ENCODE measurements around the gene MACROH2A2.
"Not testable (repeated sequence)": the region's sequence is repeated elsewhere in the genome, so short reads cannot be mapped to it uniquely, and the experiment has no call there.

The MACROH2A2 gene

DNA sequence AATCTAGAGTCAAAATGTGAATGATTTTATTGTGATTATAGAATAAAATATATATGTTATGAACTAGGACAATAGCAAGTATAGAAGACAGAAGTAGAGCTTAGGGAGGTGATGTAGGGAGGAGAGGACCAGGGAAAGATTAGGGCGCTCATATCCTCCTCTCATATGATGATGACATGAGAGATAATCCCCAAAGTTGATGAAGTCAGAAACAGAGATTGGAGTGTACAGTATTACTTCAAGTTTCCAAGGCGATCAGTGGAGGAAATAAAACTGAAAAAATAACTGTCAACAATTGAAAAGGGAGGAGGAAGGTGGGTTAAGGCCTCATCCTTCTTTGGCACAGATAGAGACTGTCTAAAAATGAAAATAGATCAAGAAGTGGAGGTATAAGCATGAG is 14.9 kb downstream of the MACROH2A2 start:
- Histone ChIP-seq H3K27me3 (ENCODE audit: control insufficient read depth, insufficient read depth, low read length) (no peaks in the 10 kb centered on the region), H3K4me1 (ENCODE audit: control insufficient read depth, insufficient read depth, low read length) (no peaks in the 10 kb centered on the region), H3K27ac (ENCODE audit: low read depth, low read length) (no peak overlapping the region), H3K9ac (ENCODE audit: low read depth, low read length) (no peak overlapping the region), H3K36me3 (ENCODE audit: control insufficient read depth, insufficient read depth, low read length) (no peaks in the 10 kb centered on the region), H3K4me3 (ENCODE audit: low read depth, low read length) (no peak overlapping the region), H3K9me3 (ENCODE audit: control insufficient read depth, insufficient read depth, low read length) (no peaks in the 10 kb centered on the region)

DNA sequence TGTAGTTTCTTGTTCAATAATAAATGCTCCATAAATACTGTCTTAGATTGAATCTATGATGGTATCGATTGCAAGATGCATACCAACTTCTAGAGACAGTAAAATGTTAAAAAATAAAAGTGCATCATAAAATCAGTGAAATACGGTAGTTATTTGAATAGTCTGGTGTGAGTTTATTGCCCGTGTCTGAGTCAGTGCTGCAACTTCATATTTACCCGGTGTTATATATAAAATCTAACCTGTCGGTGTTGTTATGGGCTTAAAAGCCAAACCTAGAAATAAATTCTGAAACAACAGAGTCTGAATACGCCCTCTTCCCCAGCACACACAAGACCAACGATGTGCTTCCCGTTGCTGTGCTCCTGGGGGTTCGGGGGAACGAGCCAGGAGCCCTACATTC is 16.3 kb downstream of the MACROH2A2 start:
- no peak overlapping the region for H3K9ac ChIP-seq (ENCODE audit: low read depth, low read length)
- H3K36me3 ChIP-seq (ENCODE audit: control insufficient read depth, insufficient read depth, low read length), result no peaks in the 10 kb centered on the region
- no peaks in the 10 kb centered on the region for H3K9me3 ChIP-seq (ENCODE audit: control insufficient read depth, insufficient read depth, low read length)
- no peak overlapping the region for H3K27ac ChIP-seq (ENCODE audit: low read depth, low read length)
- H3K4me3 ChIP-seq (ENCODE audit: low read depth, low read length), result no peak overlapping the region
- no peaks in the 10 kb centered on the region for H3K4me1 ChIP-seq (ENCODE audit: control insufficient read depth, insufficient read depth, low read length)
- H3K27me3 ChIP-seq (ENCODE audit: control insufficient read depth, insufficient read depth, low read length), result no peaks in the 10 kb centered on the region

DNA sequence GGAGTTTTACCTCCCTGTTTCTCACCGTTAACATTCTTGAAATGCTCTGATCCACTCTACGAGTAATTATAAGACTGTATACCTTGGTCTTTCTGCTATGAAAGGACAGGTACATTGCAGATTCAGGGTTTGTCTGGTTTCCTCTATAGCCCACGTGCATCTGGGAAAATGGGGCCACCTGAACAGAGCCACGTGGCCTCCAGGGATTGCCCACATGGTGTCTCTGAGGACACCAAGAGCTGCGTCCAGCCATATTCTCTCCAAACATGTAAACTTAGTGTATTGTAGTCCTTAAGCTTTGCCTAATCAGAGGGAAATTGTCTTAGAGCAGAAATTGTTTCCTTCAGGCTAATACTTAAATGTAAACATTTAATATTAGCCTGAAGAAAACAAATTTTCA is 16.7 kb downstream of the MACROH2A2 start:
- H3K4me1 ChIP-seq (ENCODE audit: control insufficient read depth, insufficient read depth, low read length), result no peaks in the 10 kb centered on the region
- H3K9me3 ChIP-seq (ENCODE audit: control insufficient read depth, insufficient read depth, low read length), result no peaks in the 10 kb centered on the region
- H3K9ac ChIP-seq (ENCODE audit: low read depth, low read length), result no peak overlapping the region
- H3K27ac ChIP-seq (ENCODE audit: low read depth, low read length), result no peak overlapping the region
- H3K27me3 ChIP-seq (ENCODE audit: control insufficient read depth, insufficient read depth, low read length), result no peaks in the 10 kb centered on the region
- no peaks in the 10 kb centered on the region for H3K36me3 ChIP-seq (ENCODE audit: control insufficient read depth, insufficient read depth, low read length)
- H3K4me3 ChIP-seq (ENCODE audit: low read depth, low read length), result no peak overlapping the region

DNA sequence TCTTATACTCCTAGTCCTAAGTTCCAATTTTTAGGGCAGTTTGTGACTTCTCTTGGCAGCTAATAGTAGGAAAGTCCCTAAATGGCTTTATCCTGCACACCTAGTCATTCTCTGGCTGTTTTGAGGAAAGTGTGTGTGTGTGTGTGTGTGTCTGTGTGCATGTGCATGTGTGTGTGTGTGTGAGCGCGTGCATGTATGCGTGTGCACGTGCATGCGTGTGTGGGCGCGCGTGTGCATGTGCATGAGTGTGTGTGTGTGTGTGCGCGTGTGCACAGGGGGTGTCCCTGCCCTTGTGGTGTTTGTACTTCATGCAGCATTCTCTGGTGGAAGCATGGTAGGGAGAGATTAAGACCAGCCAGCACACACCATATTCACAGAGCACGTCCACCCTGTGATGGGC is 18.2 kb downstream of the MACROH2A2 start:
- Histone ChIP-seq H3K27ac (ENCODE audit: low read depth, low read length) (no peak overlapping the region), H3K9ac (ENCODE audit: low read depth, low read length) (no peak overlapping the region), H3K9me3 (ENCODE audit: control insufficient read depth, insufficient read depth, low read length) (no peaks in the 10 kb centered on the region), H3K4me3 (ENCODE audit: low read depth, low read length) (no peak overlapping the region), H3K4me1 (ENCODE audit: control insufficient read depth, insufficient read depth, low read length) (no peaks in the 10 kb centered on the region), H3K36me3 (ENCODE audit: control insufficient read depth, insufficient read depth, low read length) (no peaks in the 10 kb centered on the region), H3K27me3 (ENCODE audit: control insufficient read depth, insufficient read depth, low read length) (no peaks in the 10 kb centered on the region)

DNA sequence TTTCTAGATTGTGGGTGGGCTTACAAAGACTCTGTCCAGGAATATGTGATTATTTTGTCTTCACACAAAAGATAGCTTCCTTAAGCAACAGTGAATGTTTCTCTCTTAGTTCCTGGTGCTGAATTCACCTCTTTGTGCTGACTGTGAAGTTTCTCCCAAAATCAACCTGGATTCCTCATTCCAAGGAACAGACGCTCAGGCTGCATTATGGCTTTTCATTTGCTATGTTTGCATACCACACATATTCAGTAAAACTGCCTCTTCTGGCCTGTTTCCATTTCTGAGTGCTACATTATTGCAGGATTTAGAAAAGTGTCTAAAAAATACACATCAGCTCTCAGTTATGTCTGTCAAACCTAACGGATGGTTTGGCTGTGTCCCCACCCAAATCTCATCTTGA is 21.5 kb downstream of the MACROH2A2 start:
- Histone ChIP-seq H3K36me3 (ENCODE audit: control insufficient read depth, insufficient read depth, low read length) (no peaks in the 10 kb centered on the region), H3K27ac (ENCODE audit: low read depth, low read length) (no peak overlapping the region), H3K27me3 (ENCODE audit: control insufficient read depth, insufficient read depth, low read length) (no peaks in the 10 kb centered on the region), H3K4me1 (ENCODE audit: control insufficient read depth, insufficient read depth, low read length) (peaks cover 5% of the 10 kb centered on the region), H3K9ac (ENCODE audit: low read depth, low read length) (no peak overlapping the region), H3K4me3 (ENCODE audit: low read depth, low read length) (no peak overlapping the region), H3K9me3 (ENCODE audit: control insufficient read depth, insufficient read depth, low read length) (no peaks in the 10 kb centered on the region)

DNA sequence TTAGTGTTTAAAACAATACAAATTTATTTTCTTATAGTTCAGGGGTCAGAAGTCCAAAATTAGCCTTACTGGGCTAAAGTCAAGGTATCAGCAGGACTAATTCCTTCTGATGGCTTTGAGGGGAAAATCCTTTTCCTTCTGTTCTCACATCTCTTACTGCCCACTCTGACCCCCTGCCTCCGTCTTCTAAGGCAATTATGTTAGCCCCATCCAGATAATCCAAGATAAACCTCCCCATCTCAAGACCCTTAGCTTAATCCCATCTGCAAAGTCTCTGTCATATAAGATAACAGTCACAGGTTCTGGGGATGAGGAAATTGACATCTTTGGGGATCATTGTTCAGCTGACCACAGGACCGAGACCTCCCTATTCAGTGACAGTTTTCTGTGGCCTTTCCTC is 22.3 kb downstream of the MACROH2A2 start:
- Histone ChIP-seq H3K36me3 (ENCODE audit: control insufficient read depth, insufficient read depth, low read length) (no peaks in the 10 kb centered on the region), H3K4me3 (ENCODE audit: low read depth, low read length) (no peak overlapping the region), H3K27me3 (ENCODE audit: control insufficient read depth, insufficient read depth, low read length) (no peaks in the 10 kb centered on the region), H3K4me1 (ENCODE audit: control insufficient read depth, insufficient read depth, low read length) (peaks cover 5% of the 10 kb centered on the region), H3K9ac (ENCODE audit: low read depth, low read length) (no peak overlapping the region), H3K27ac (ENCODE audit: low read depth, low read length) (no peak overlapping the region), H3K9me3 (ENCODE audit: control insufficient read depth, insufficient read depth, low read length) (no peaks in the 10 kb centered on the region)

DNA sequence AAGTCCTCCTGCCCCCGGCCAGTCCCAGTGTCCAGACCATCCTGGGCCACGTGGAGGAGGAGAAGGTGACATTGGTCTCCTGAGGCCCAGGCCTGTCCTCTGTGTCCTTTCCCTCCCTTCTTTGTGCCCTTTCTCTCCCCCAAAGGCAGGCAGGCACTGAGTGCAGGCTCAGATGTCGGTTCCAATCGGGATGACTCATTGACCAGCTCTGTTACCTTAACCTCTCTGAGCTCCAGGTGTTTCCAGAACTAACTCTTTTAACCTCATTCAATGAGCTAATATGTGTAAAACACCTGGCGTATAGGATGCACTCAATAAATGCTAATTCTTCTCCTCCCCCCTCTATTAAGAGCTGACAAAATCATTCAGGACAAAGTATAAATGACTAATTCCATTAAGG is 25.7 kb downstream of the MACROH2A2 start:
- no peaks in the 10 kb centered on the region for H3K36me3 ChIP-seq (ENCODE audit: control insufficient read depth, insufficient read depth, low read length)
- H3K4me3 ChIP-seq (ENCODE audit: low read depth, low read length), result no peak overlapping the region
- no peak overlapping the region for H3K9ac ChIP-seq (ENCODE audit: low read depth, low read length)
- no peak overlapping the region for H3K27ac ChIP-seq (ENCODE audit: low read depth, low read length)
- H3K9me3 ChIP-seq (ENCODE audit: control insufficient read depth, insufficient read depth, low read length), result no peaks in the 10 kb centered on the region
- H3K27me3 ChIP-seq (ENCODE audit: control insufficient read depth, insufficient read depth, low read length), result no peaks in the 10 kb centered on the region
- peaks cover 5% of the 10 kb centered on the region for H3K4me1 ChIP-seq (ENCODE audit: control insufficient read depth, insufficient read depth, low read length)

DNA sequence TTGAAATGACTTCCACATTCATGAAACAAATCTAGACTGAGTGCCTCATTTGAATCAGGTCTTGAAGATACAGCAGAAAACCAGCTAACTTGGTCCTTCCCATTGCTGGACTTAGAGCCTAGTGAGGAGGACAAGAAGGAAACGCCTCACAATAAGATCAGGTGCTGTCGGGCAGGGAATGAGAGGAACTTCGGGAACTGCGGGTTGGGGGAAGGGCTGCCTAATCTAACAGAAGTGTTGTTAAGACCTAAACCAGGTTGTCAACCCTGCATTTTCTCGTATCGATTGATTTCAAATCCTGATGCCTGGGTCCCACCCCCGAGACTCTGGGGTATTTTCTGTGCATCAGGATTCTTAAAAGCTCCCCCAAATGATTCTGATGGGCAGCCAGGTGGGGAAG is 26.3 kb downstream of the MACROH2A2 start:
- no peak overlapping the region for H3K9ac ChIP-seq (ENCODE audit: low read depth, low read length)
- no peaks in the 10 kb centered on the region for H3K36me3 ChIP-seq (ENCODE audit: control insufficient read depth, insufficient read depth, low read length)
- H3K27ac ChIP-seq (ENCODE audit: low read depth, low read length), result no peak overlapping the region
- H3K4me1 ChIP-seq (ENCODE audit: control insufficient read depth, insufficient read depth, low read length), result peaks cover 5% of the 10 kb centered on the region
- no peaks in the 10 kb centered on the region for H3K27me3 ChIP-seq (ENCODE audit: control insufficient read depth, insufficient read depth, low read length)
- no peak overlapping the region for H3K4me3 ChIP-seq (ENCODE audit: low read depth, low read length)
- no peaks in the 10 kb centered on the region for H3K9me3 ChIP-seq (ENCODE audit: control insufficient read depth, insufficient read depth, low read length)

DNA sequence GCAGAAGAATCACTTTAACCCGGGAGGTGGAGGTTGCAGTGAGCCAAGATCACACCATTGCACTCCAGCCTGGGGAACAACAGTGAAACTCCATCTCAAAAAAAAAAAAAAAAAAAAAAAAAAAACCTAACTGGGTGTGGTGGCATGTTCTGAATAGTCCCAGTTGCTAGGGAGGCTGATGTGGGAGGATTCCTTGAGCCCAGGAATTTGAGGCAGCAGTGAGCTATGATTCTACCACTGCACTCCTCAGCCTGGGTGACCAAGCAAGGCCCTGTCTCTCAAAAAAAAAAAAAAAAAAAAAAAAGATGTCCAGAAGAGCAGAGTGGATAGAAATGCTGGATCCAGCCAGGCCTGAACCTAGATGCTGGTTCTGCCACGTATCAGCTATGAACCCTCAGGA is 28.1 kb downstream of the MACROH2A2 start:
- not testable (repeated sequence) for H3K4me3 ChIP-seq (ENCODE audit: low read depth, low read length); H3K9me3 ChIP-seq (ENCODE audit: control insufficient read depth, insufficient read depth, low read length); H3K27me3 ChIP-seq (ENCODE audit: control insufficient read depth, insufficient read depth, low read length); H3K4me1 ChIP-seq (ENCODE audit: control insufficient read depth, insufficient read depth, low read length); H3K36me3 ChIP-seq (ENCODE audit: control insufficient read depth, insufficient read depth, low read length); H3K27ac ChIP-seq (ENCODE audit: low read depth, low read length); H3K9ac ChIP-seq (ENCODE audit: low read depth, low read length)

DNA sequence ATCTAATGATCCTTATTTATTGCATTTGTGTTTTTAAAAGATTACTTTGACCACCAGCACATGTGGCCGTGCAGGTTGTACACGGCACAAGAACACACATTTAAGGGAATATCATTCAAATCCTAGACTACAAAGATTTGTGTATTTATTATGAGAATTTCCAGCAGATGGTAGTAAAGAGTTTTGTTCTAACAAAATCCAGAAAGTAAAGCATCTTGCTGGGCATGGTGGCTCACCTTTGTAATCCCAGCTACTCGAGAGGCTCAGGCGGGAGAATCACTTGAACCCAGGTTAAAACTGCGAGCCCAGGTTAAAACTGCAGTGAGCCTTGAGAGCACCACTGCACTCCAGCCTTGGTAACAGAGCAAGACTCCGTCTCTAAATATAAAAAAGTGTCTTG is 31.5 kb downstream of the MACROH2A2 start:
- Histone ChIP-seq H3K9ac (ENCODE audit: low read depth, low read length) (no peak overlapping the region), H3K4me3 (ENCODE audit: low read depth, low read length) (no peak overlapping the region), H3K36me3 (ENCODE audit: control insufficient read depth, insufficient read depth, low read length) (no peaks in the 10 kb centered on the region), H3K9me3 (ENCODE audit: control insufficient read depth, insufficient read depth, low read length) (no peaks in the 10 kb centered on the region), H3K27me3 (ENCODE audit: control insufficient read depth, insufficient read depth, low read length) (no peaks in the 10 kb centered on the region), H3K27ac (ENCODE audit: low read depth, low read length) (no peak overlapping the region), H3K4me1 (ENCODE audit: control insufficient read depth, insufficient read depth, low read length) (no peaks in the 10 kb centered on the region)

DNA sequence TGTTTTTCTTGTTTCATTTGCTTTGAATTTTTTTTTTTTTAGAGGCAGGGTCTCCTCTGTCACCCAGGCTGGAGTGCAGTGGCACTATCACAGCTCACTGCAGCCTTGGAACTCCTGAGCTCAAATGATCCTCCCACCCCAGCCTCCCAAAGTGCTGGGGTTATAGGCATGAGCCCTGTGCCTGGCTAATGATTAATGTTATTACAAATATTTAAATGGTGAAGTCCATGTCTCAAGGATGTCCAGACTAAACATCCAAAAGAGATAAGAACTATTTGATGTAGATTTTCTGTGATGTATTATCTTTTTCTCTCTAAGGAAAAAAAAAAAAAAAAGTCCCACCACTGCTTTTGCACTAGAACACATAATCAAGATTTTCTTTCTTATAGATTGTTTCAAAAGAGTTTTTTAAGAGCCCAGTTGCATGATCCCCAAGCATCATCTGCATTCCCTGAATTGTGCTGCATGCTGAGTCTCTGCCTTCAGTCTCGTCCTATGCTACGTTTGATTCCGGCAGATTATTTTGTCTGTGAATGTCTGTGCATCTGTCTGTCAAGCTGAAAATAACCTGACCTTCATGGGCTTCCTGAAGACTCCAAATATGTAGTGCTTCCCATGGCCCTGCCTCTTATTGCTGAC is 33.4 kb downstream of the MACROH2A2 start:
- Histone ChIP-seq H3K4me1 (ENCODE audit: control insufficient read depth, insufficient read depth, low read length) (no peaks in the 10 kb centered on the region), H3K27me3 (ENCODE audit: control insufficient read depth, insufficient read depth, low read length) (no peaks in the 10 kb centered on the region), H3K27ac (ENCODE audit: low read depth, low read length) (no peak overlapping the region), H3K9ac (ENCODE audit: low read depth, low read length) (no peak overlapping the region), H3K36me3 (ENCODE audit: control insufficient read depth, insufficient read depth, low read length) (no peaks in the 10 kb centered on the region), H3K4me3 (ENCODE audit: low read depth, low read length) (no peak overlapping the region), H3K9me3 (ENCODE audit: control insufficient read depth, insufficient read depth, low read length) (no peaks in the 10 kb centered on the region)
